HG03135 (cell line): ENCODE results near the gene DDX27.

Experiments used
- ATAC-seq: cut with Tn5 transposase; IDR thresholded peaks from one replicate; pipeline ENCODE4 v1.9.1; 2021; ENCODE audit warnings: mild to moderate bottlenecking, moderate library complexity; ENCODE audit not compliant: unreplicated experiment

The DDX27 gene

GRCh38 chr20:49287555-49288249 lies 68.5 kb downstream of the DDX27 start:
- no peak for ATAC-seq

DNA sequence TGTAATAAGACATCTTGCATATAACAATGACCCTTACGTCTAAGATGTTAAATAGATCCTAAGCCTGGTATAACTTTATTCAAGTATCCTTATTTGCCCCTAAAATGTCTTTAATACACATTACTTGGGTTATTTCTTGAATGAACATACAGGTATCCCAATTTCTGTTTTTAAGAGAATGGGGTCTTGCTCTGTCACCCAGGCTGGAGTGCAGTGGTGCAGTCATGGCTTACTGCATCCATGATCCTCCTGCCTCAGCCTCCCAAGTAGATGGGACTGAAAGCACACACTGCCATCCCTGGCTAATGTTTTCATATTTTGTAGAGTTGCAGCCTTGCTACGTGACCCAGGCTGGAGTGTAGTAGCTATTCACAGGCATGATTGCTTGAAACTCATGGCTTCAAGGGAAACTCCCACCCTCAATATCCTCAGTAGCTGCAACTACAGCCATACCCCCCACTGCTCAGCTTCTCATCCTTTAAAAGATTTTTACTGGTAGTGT lies 69.1 kb downstream of the DDX27 start:
- no peak for ATAC-seq

DNA sequence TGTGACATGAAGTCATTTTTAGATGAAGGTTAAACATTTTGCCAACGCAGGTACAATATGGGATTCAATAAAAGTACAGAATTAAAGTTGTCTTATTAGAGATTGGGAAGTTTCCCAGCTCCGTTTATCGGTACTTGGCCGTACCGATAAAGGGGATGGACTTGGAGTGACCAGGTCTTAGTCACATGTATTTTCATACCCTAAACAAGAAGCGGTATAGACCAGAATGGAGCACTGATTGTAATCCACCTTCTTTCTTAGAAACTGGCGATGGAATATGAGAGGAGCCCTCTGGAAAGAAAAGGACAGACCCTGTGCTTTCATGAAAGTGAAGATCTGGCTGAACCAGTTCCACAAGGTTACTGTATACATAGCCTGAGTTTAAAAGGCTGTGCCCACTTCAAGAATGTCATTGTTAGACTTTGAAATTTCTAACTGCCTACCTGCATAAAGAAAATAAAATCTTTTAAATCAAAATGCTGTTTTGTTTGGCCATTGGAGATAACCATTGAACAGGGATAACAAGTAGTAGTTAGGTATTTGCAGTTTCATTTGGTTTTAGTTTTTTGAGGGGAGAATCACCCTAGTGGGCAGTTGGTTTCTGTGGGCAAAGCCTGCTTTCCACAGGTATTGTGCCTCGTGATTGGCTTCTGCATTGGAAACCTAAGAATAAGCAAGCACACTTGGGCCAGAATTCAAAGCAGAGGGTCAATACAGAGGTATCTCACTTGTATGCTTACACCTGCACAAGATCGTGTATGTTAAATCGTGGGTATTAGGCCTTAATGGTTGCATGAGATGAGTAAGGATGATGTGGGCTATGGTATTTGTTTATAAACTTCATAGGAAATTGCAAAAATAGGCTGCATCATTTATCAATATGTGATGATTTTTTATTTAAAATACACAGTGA lies 69.8 kb downstream of the DDX27 start:
- no peak for ATAC-seq

DNA sequence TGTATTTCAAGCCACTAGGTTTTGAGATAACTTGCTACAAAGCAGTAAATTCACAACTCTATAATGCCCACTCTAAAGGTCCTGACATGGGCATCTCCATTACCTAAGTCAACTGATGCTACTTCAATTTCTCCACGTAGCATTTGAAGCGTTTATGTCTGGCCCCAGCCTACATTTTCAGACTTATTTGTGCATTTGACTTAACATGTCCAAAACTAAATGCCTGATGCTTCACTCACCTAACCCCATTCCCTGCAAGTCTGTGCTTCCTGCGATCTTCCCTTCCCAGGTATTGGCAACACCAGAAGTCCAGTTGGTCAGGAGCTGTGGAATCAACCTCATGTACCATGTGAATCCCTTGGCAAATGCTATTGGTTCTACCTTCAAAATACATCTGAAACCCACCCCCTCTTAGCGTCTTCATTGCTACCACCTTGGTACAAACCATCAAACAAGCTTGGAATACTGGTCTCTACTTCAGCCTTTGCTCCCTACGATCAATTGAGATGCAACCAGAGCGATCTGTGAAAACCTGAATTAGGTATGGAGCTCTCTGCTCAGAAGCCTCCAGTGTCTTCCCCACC lies 71.5 kb downstream of the DDX27 start:
- no peak for ATAC-seq

GRCh38 chr20:49291200-49291599 lies 72.0 kb downstream of the DDX27 start:
- no peak for ATAC-seq

DNA sequence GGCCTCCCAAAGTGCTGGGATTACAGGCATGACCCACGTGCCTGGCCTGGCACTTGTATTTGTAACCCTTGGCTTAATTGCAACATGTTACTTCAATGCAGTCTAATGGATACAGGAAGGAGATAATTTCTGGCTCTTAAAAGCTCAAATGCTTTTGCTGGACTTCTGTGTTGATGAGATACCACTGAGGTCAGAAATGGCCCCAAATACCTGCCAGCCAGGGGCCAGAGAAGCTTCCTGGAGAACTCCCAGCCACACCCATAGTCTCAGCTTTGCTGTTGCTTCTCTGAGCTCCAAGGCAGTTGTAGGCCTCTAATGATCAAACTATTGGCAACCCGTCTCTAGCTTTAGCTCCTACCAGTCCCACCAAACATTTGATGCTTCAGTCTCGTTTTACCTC lies 72.8 kb downstream of the DDX27 start:
- no peak for ATAC-seq

DNA sequence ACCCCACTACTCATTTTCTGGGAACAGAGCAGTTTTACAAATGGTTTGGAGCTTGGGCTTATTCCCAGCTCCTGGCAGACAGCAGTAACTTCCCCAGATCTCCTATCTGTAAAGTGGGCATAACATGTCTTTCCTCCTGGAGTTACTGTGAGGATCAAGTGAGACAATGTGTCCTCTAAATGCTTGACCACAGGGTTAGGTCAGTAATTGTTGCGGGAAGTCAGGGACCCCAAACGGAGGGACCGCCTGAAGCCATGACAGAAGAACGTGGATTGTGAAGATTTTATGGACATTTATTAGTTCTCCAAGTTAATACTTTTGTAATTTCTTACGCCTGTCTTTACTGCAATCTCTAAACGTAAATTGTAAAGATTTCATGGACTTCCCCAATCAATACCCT lies 73.9 kb downstream of the DDX27 start:
- no peak for ATAC-seq
